Body of pancreas (tissue), 4 donors: ENCODE data around the gene SP110.

Experiments
- POLR2A ChIP-seq, 3 donors: fragments of 450-650 bp; IDR thresholded peaks; one replicate each; pipeline ENCODE4 v1.6.1; 2016; ENCODE audit warnings: antibody characterized with exemption in 3 of 3, mild to moderate bottlenecking in 2 of 3
- TF ChIP-seq, protein P1 (sequence below), 7 experiments: fragments of 450-650 bp in 4 of 7; fragments of 200-600 bp in 3 of 7; sonication (generic) in 3 of 7; IDR thresholded peaks; one replicate each; pipeline ENCODE4 v1.5.1; 2016 to 2019; ENCODE audit warnings: antibody characterized with exemption in 7 of 7

DNA sequence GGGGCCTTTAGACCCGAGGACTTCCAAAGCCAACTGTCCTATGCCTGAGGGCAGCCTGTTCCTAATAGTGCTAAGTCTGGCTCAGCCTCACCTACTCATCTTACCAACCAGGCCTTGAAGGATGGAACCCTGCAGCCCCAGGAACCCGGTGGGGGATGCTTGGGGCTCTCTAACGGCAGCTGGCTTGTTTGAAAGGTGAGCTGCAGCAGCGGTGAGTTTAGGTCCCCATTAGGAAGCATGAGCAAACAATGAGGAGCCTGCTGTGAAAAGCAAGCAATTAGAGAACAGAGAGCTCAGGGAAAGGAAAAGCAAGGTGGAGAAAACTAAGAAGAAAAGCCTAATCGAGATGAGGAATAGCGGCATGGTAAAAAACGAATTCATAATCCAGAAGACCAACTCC, 39.9 kb downstream of the SP110 start:
- no peak for TF ChIP-seq POLR2A (IDR thresholded peaks at IDR 0.05)
- TF ChIP-seq, protein P1, sequence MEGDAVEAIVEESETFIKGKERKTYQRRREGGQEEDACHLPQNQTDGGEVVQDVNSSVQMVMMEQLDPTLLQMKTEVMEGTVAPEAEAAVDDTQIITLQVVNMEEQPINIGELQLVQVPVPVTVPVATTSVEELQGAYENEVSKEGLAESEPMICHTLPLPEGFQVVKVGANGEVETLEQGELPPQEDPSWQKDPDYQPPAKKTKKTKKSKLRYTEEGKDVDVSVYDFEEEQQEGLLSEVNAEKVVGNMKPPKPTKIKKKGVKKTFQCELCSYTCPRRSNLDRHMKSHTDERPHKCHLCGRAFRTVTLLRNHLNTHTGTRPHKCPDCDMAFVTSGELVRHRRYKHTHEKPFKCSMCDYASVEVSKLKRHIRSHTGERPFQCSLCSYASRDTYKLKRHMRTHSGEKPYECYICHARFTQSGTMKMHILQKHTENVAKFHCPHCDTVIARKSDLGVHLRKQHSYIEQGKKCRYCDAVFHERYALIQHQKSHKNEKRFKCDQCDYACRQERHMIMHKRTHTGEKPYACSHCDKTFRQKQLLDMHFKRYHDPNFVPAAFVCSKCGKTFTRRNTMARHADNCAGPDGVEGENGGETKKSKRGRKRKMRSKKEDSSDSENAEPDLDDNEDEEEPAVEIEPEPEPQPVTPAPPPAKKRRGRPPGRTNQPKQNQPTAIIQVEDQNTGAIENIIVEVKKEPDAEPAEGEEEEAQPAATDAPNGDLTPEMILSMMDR (IDR thresholded peaks at IDR 0.05): no peak
